HG02642 (cell line): Measurements from ENCODE around the gene VRK2.
"Not testable (repeated sequence)": the region's sequence is repeated elsewhere in the genome, so short reads cannot be mapped to it uniquely, and the experiment has no call there.

Experiments used
- ATAC-seq: cut with Tn5 transposase; IDR thresholded peaks from one replicate; pipeline ENCODE4 v1.9.1; 2021; ENCODE audit warnings: mild to moderate bottlenecking; ENCODE audit not compliant: unreplicated experiment, poor library complexity

Gene VRK2

DNA sequence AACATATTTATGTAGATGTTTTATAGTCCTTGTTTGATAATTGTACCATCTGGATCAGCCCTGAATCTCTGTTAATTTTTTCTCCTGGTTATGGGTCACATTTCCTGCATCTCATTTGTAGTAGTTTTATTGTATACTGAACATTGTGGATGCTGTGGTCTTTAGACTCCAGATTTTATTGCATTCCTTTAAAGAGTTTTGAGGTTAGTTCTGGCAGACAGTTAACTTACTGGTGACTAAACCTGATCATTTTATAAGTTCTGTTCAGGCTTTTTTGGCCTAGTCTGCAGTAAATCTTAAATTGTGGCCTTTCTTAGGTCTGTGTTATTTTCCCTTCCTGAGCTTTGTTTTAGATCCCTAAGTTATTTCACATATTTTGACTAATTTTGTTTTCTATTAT lies 110.2 kb downstream of the VRK2 start:
- no peak for ATAC-seq

DNA sequence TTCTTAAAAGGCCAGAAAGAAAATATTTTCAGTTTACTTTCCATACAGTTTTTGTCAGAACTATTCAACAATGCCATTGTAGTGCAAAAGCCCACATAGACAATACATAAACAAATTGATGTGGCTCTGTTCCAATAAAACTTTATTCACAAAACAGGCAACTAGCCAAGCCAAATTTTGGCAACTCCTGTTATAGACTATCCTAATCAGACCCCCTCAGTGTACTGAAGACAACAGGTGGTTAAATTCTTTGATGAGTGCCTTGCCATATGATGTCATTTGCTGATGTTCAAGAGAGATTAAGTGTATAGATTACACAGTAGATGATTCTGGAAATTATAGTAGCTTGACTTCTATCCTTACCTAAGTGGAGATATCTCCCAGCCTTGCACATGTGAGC lies 111.1 kb downstream of the VRK2 start:
- ATAC-seq: no peak

DNA sequence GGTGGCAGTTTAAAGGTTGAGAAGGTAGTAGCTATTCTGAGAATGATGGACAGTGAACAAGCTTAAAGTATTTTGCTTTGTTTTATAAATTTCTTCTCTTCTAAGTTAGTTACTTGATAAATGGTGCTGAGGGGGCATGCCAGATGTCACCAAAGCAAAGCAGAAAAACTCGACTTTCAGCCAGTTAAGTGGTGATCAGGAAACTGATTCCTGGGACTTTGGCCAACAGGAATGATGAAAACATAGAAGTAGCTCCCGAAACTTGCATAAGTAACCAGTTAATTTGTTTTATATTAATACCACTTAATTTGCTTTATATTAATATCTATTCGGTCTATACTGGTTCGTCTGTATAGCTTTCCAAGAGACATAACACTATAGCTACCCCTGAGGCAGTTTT lies 111.9 kb downstream of the VRK2 start:
- no peak for ATAC-seq

DNA sequence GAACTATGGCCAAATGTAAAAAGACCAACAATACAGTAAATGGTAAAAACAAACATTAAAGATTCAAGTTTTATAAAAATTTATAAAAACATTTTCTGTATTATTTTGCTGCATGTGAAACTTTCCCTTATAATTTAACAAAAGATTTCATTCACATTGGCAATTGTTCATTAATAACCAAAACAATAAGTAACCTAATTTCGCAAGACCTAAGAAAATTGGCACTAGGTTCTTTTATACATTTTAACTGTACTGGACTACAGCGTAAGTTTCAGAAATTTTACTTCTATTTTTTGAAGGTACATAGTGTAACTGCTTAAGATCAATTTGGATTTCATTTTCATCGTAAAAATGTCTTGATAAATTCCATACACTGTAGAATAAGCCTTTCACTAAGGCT lies 117.3 kb downstream of the VRK2 start:
- no peak for ATAC-seq

DNA sequence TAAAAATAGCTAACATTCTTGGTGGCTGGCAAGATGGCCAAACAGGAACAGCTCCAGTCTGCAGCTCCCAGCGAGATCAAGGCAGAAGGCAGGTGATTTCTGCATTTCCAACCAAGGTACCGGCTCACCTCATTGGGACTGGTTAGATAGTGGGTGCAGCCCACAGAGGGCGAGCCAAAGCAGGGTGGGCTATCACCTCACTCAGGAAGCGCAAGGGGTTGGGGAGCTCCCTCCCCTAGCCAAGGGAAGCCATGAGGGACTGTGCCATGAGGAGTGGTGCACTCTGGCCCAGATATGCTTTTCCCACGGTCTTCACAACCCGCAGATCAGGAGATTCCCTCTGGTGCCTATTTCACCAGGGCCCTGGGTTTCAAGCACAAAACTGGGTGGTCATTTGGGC lies 121.5 kb downstream of the VRK2 start:
- ATAC-seq: not testable (repeated sequence)

DNA sequence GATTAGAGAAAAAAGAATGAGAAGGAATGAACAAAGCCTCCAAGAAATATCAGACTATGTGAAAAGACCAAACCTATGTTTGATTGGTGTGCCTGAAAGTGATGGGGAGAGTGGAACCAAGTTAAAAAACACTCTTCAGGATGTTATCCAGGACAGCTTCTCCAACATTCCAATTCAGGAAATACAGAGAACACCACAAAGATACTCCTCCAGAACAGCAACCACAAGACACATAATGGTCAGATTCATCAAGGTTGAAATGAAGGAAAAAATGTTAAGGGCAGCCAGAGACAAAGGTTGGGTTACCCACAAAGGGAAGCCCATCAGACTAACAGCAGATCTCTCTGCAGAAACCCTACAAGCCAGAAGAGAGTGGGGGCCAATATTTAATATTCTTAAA lies 123.2 kb downstream of the VRK2 start:
- ATAC-seq: not testable (repeated sequence)

DNA sequence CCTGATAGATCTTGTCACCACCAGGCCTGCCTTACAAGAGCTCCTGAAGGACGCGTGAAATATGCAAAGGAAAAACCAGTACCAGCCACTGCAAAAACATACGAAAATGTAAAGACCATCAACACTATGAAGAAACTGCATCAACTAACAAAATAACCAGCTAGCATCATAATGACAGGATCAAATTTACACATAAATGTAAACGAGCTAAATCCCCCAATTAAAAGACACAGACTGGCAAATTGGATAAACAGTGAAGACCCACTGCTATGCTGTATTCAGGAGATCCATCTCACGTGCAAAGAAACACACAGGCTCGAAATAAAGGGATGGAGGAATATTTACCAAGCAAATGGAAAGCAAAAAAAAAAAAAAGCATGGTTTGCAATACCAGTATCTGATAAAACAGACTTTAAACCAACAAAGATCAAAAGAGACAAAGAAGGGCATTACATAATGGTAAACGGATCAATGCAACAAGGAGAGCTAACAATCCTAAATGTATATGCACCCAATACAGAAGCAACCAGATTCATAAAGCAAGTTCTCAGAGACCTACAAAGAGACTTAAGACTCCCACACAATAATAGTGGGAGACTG lies 123.8 kb downstream of the VRK2 start:
- ATAC-seq: not testable (repeated sequence)

DNA sequence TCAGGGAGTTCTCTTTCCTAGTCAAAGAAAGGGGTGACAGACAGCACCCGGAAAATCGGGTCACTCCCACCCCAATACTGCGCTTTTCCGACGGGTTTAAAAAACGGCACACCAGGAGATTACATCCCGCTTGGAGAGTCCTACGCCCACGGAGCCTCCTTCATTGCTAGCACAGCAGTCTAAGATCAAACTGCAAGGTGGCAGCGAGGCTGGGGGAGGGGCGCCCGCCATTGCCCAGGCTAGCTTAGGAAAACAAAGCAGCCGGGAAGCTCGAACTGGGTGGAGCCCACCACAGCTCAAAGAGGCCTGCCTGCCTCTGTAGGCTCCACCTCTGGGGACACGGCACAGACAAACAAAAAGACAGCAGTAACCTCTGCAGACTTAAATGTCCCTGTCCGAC lies 125.2 kb downstream of the VRK2 start:
- not testable (repeated sequence) for ATAC-seq

DNA sequence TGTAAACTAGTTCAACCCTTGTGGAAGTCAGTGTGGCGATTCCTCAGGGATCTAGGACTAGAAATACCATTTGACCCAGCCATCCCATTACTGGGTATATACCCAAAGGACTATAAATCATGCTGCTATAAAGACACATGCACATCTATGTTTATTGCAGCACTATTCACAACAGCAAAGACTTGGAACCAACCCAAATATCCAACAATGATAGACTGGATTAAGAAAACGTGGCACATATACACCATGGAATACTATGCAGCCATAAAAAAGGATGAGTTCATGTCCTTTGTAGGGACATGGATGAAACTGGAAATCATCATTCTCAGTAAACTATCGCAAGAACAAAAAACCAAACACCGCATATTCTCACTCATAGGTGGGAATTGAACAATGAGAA lies 130.6 kb downstream of the VRK2 start:
- not testable (repeated sequence) for ATAC-seq

DNA sequence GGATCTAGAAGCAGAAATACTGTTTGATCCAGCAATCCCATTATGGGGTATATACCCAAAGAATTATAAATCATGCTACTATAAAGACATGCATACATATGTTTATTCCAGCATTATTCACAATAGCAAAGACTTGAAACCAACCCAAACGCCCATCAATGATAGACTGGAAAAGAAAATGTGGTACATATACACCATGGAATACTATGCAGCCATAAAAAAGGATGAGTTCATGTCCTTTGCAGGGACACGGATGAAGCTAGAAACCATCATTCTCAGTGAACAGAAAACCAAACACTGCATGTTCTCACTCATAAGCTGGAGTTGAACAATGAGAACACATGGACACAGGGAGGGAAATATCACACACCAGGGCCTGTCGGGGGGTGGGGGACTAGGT lies 133.6 kb downstream of the VRK2 start:
- not testable (repeated sequence) for ATAC-seq

DNA sequence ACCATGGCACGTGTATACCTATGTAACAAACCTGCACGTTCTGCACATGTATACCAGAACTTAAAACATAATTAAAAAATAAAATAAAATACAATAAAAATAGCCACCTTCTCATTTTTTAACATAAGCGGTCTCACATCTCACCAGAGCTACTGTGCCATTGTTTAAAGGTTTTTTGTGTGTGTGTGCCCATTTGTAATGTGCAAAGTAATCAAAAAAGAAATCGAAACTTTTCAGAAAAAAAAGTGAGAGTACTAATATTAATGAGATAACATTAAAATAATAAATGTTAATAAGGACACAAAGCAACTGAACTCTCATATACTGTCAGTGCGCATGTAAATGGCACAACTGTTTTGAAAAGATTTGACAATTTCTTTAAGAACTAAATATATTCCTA lies 134.0 kb downstream of the VRK2 start:
- ATAC-seq: no peak

DNA sequence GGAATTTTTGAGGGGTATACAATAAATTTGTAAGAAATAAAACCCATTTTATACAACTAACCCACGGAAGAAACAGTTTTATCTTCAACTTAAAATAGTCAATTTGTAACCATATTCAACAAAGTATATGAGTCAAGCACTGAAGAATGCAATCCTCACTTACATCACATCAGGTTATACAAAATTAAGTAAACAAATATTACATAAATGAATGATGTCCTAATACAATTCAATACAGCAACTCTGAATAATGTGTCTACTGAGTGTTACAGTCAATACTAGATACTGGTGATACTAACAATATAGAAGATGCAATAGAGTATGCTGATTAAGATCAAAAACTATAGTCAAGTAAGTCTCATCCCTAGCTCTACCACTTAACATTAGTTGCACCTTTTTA lies 135.9 kb downstream of the VRK2 start:
- no peak for ATAC-seq

DNA sequence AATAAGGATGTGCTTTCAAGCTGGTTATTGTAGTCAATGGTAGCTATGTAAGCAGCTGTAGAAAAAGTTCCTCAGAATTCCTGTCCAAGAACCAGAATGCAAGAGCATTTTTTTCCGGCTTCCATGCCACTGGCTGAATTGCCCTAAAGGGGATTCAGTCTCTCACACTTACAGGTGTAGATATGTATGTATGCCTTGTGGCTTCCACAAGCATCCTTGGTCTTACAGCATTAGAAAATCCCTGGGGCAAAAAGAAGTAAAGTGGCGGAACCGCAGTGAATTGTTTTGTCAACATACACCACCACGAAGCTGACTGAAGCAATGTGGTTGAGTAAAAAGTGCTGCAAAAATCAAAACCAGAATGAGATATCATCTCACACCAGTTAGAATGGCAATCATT lies 139.9 kb downstream of the VRK2 start:
- no peak for ATAC-seq

DNA sequence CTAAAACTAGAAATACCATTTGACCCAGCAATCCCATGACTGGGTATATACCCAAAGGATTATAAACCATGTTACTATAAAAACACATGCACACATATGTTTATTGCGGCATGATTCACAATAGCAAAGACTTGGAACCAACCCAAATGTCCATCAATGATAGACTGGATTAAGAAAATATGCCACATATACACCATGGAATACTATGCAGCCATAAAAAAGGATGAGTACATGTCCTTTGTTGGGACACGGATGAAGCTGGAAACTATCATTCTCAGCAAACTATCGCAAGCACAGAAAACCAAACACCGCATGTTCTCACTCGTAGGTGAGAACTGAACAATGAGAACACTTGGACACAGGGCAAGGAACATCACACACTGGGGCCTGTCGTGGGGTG lies 140.4 kb downstream of the VRK2 start:
- not testable (repeated sequence) for ATAC-seq

DNA sequence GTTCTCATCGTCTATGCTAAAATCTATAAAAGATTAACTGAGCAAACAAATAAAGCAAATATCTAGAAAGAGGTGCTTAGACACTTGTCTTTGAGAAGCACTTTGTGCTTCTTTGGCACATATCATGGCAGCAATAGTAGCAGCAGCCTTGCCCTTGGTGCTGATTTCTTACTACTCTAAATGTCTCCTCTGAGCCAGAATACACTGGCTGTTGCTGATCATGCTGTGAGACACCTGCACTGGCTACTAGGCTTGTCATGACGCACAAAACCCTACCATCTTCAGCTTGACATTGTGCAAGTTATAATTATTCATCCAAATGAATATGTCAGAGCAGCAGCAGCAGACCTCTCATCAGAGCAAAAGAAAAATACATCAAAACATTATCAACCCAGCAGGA lies 147.9 kb downstream of the VRK2 start:
- ATAC-seq: no peak

DNA sequence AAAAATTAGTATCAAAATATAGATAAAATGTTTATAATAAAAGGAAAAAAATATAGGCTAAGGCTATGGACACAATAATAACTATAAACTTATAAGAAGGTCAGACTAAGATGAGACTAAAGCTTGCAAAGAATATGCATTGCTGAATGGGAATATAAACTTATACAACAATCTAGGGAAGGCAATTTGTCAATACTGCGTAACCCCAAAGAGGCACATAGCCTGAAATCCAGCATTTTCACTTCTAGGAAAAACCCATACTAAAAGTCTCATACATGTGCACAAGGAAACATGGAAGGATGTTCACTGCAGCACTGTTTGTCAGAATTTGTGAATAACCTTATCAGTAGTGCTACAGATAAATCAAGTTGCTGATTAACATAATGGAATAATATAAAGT lies 149.1 kb downstream of the VRK2 start:
- no peak for ATAC-seq

DNA sequence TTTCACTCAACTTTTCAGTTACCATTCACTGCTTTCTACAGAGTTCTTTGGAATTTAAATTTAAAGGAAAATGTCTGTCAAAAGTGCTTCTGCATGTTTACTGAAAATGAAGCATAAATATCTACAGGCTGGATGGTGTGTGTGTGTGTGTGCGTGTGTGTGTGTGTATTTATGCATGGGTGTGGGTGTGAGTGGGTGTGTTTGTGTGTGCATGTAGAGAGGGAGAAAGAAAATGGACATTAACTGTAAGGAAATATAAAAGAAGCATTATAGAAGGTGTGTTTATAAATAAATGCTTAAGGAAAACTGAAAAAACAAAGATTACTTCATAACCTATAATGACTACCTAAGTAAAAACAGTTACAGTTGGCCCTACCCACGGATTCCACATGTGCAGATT lies 151.3 kb downstream of the VRK2 start:
- no peak for ATAC-seq

DNA sequence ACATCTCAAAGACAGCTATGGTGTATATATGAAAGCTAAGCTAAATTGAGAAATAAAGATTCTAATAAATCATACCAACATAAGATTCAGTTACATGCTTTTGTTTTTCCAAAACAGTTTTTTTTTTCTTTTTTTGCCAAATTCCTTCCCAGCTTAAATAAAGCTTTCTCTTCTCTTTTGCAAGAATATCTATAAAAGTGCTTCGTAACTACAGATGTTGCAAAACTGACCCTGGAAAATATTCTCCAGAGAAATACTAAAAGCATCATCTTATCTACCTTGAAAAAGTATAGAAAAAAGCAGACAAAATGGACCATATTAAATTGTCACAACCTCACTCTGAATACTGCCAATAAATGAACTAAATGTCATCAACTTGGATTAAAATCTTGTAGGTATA lies 155.8 kb downstream of the VRK2 start:
- no peak for ATAC-seq

DNA sequence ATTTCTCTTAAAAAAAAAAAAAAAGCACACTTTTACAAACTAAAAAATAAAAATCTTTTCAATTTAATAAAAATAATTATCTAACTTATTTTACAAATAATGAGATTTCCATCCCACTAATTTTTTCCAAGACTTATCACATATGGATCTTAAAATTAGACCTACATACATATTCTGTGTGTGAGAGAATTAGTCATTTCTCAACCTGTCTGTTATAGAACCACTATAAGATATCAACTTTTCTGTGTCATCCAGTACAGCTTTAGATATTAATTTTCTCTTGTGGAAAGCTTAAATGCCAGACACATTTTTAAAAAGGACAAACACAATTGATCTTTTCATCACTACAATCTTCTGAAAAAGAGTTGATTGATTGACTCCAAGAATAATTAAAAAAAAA lies 156.4 kb downstream of the VRK2 start:
- ATAC-seq: no peak

DNA sequence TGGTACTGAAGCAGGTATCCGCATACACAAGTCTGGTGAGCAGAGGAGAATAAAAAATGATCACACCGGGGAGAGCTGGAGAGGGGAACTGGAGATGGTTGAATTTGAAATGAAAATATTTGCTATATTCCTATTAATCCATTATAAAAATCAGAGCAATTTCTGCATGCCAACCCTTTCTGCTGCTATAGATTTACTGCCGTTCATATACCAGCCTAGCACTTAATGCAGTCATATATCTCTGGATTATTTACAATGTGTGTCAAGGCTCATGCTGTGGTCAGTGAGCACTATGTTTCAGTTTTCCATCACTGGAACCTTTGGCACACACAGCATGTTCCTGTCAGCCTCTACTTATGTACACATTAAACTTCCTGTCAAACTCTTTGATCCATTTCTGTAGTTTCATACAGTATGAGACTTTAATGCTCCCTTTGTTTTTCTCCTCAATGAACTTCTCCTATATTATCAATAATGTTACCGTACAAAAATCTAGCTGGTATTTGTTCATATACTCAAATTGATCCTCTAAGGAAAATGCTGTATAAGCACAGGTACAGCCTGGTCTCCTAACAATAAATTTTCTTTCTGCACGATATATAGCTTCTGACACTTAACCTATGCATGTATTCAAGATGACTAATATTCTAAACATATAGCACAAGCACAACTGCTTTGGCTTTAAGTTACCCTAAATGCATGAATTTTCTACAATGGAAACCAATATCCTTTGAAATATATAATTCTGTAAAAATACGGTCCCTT lies 157.8 kb downstream of the VRK2 start:
- no peak for ATAC-seq

DNA sequence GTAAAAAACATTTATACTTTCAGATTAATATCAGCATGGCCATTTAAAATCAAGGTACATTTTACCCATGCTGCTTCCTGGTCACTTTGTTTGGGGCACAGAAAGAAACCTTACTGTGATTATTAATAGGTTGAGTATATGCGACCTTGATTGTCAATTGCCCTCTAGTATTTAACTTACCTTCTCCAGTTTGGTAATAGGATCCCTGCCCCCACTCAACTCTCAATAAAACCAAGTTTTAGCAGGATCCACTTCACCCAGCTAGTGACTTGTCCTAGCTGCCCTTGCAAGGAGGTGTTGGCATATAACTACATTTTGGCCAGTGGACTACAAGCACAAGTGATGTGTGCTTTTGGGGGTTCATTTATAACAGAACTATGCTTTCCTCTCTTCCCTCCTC lies 160.2 kb downstream of the VRK2 start:
- ATAC-seq: no peak

DNA sequence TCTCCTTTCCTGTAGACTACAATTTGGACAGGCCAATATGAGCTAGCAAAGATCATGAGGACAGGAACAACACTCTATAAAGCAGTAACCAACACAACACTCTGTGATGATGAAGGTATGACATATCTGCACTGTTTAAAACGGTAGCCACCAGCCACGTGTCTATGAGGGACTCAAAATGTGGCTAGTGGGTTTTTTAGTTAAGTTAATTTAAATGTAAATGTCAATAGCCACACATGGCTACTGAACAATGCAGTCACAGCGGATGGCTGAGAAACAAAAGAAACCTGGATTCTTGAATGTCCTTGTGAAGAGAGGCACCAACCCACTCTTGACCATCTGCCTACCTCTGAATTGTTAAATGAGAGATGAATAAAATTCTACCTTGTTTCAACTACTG lies 160.6 kb downstream of the VRK2 start:
- ATAC-seq: no peak
